ENCODE measurements around the gene CHST9.

Gene CHST9

DNA sequence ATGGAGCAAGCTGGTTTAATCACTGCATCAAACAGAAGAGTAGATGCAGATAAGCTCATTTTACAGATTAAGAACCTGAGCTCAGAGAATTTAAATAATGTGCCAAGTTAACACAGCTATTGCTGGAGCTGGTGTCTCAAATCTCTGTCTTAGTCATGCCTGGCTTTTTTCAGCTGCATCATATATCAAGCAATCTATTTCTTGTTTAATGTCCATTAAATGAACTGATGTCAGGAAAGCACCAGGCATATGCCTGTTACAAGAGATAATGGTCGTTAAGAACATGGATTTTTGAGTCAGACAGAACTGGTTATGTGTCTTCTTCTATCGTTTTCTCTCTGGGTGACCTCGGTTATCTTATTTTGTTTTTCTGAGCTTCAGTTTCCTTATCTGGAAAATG lies 259.8 kb downstream of the CHST9 start:
- DNase-seq (ENCODE audit: insufficient read length, low spot score) (no peak), FAIRE-seq (peak; percentile 87)
- TF ChIP-seq, protein P1, sequence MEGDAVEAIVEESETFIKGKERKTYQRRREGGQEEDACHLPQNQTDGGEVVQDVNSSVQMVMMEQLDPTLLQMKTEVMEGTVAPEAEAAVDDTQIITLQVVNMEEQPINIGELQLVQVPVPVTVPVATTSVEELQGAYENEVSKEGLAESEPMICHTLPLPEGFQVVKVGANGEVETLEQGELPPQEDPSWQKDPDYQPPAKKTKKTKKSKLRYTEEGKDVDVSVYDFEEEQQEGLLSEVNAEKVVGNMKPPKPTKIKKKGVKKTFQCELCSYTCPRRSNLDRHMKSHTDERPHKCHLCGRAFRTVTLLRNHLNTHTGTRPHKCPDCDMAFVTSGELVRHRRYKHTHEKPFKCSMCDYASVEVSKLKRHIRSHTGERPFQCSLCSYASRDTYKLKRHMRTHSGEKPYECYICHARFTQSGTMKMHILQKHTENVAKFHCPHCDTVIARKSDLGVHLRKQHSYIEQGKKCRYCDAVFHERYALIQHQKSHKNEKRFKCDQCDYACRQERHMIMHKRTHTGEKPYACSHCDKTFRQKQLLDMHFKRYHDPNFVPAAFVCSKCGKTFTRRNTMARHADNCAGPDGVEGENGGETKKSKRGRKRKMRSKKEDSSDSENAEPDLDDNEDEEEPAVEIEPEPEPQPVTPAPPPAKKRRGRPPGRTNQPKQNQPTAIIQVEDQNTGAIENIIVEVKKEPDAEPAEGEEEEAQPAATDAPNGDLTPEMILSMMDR (IDR thresholded peaks at IDR 0.05; ENCODE audit: insufficient read depth, missing control alignments), result no peak

DNA sequence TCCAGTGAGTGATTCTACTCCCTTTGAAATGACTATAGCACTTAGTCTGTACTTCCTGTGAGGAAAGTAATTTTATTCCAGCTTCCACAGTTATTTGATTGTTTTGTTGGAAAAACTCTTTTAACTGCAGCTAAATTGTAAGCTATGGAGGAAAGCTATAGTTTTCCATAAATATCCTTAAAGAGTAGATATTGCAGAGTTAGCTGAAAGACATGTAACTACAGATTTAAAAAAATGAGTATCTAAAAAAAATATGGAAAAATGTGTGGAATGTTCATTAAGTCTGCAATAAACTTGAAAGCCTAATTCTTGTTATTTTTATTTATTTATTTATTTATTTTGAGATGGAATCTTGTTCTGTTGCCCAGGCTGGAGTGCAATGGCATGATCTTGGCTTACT lies 262.8 kb downstream of the CHST9 start:
- no peak for DNase-seq (ENCODE audit: insufficient read length, low spot score)
- TF ChIP-seq, protein P1 (IDR thresholded peaks at IDR 0.05; ENCODE audit: insufficient read depth, missing control alignments), result no peak
- FAIRE-seq, result no peak

DNA sequence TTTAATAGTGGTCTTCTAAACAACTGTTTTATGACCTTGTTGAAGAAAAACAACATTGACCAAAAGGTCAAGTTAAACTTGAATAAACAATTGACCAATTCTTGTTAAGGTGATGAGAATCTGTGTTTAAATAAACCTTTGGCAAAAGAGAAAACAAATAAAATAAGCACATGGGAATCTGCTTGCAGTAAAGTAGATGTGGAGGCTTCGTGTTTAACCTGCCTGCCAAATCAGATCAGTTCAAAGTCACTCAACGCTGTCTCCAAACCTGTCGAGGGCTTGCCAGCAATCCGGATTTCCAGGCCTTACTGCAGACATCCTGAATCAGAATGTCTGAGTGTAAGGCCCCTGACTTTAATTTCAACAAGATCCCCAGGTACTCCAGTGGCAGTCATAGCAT lies 264.5 kb downstream of the CHST9 start:
- TF ChIP-seq, protein P1 (IDR thresholded peaks at IDR 0.05; ENCODE audit: insufficient read depth, missing control alignments), result no peak
- FAIRE-seq, result no peak
- no peak for DNase-seq (ENCODE audit: insufficient read length, low spot score)

DNA sequence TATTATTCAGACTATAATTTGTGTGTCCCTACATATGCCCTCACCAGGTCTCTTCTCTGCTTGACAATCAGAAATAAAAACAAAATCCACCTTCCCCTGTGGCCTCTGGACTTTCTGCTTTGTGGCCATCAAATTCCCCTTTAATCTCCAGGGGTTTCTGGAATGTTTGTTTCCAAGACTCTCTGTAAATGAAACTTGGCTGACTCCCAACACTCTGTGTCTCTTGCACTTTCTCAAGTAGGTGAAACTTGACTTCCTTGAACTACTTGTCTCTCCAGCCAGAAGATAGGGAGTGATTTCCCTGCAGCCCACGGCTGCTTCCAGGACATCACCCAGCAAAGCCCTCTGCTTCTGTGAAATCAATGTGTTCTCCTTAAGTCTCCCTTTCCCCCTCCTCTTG lies 265.5 kb downstream of the CHST9 start:
- FAIRE-seq (no peak), DNase-seq (ENCODE audit: insufficient read length, low spot score) (no peak)
- TF ChIP-seq, protein P1 (IDR thresholded peaks at IDR 0.05; ENCODE audit: insufficient read depth, missing control alignments), result no peak

DNA sequence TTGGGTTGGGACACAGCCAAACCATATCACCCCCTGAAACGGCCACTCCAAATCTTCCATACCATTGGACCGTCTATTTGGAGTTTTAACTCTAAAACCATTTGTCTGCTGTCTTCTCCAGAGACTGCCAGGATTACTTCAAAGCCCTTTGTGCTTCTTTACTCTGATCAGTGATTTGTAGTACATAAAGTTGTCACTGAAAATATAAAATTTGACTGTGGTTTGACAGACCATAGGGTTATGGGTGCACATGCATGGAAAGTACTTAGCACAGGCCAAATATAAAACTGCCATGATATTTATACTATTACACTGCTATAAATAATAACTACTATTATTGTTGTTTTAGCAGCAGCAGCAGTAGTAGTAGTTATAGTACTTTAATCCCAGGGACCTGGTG lies 265.9 kb downstream of the CHST9 start:
- DNase-seq (ENCODE audit: insufficient read length, low spot score), result no peak
- no peak for FAIRE-seq
- TF ChIP-seq, protein P1 (IDR thresholded peaks at IDR 0.05; ENCODE audit: insufficient read depth, missing control alignments), result no peak

DNA sequence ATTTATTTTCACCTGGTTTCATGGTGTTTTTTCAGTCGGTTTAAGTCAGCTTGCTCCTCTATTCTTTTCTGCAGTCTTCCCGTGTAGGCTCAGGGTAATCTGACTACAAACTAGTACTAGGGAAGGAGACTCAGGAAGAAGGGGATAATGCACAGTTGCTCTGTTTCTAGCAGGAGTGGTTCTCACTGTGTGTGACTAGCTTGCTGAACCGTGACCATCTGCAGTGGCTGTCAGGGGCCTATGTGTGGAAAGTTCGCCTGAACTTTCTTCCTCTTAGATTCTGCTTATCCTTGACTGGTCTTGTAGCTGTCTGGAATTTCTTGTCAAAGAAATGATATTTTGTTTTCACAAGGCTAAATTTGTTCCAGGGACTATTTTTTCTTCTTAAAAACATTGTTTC lies 273.3 kb downstream of the CHST9 start:
- DNase-seq (ENCODE audit: insufficient read length, low spot score), result no peak
- TF ChIP-seq, protein P1 (IDR thresholded peaks at IDR 0.05; ENCODE audit: insufficient read depth, missing control alignments), result no peak
- no peak for FAIRE-seq

DNA sequence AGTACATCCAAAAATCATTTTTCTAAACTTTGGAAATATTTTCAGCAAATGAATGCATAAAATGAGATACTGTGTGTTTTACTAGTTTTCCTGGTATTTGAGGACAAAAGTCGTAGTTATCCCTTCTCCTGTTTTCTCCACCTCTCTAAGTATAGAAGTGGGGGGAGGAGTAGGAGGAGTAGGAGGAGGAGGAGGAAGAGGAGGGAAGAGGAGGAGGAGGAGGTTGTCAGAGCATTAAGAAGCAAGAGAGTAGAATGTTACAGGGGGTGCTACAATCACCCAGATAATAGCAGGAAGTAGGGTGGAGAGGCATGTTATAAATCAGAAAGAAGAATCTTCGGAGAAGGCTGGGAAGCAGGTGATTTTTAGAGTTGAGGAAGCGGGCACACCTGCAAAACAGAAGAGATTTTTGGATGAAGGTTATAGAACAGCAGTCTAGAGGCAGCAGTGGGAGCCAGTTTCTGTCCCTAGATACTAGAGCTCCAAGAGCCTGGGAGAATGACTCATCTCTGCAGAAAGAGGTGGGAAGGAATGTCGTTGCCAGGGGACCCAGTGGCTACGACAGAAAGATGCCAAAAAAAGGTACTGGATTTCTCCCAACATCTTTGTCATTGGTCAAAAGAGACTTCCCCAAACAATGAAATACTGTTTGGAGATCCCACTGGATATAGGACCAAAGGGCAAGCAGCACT lies 275.4 kb downstream of the CHST9 start:
- FAIRE-seq, result no peak
- no peak for DNase-seq (ENCODE audit: insufficient read length, low spot score)
- TF ChIP-seq, protein P1 (IDR thresholded peaks at IDR 0.05; ENCODE audit: insufficient read depth, missing control alignments), result no peak

All from D721Med (cell line).